ENCODE data around the gene OBSCN. TPM values are rescaled to one million over a fixed set of nuclear protein-coding genes. Genes with fewer than 3 reads are reported as not detected.

OBSCN gene
- total and polyA plus RNA-seq, 7 donors: 0.92 to 21.0 (median 13.1) TPM

DNA sequence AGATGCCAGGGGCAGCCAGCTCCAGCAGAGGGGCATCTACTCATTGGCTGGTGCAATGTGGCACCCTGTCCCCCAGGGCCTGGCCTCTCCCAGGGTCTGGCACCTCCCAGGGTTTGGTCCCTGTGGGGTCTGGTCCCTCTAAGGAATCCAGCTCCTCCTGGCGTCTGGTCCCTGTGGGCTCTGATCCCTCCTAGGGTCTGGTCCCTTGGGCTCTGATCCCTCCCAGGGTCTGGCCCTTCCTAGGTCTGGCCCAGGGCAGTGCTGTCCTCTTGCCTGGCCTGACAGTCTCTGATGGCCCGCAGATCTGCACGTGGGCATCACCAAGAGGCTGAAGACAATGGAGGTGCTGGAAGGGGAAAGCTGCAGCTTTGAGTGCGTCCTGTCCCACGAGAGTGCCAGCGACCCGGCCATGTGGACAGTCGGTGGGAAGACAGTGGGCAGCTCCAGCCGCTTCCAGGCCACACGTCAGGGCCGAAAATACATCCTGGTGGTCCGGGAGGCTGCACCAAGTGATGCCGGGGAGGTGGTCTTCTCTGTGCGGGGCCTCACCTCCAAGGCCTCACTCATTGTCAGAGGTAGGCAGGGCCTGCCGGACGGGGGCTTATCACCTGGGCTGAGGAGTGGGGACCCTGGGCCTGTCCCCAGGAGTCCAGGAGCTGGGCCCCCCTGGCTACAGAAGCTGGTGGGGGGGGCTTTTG, 73.9 kb downstream of the OBSCN start:
- 94 to 95% methylated on average over 16 of the region's 16 CpGs for WGBS, 2 donors
- H3K4me1 ChIP-seq: peaks cover 0 to under 1% (median 0%) of the 10 kb centered on the region in 4 donors
- no peak overlapping the region for H3K4me3 ChIP-seq
- H3K27me3 ChIP-seq: no peaks in the 10 kb centered on the region
- H3K36me3 ChIP-seq: peaks cover 0 to 8% (median 0%) of the 10 kb centered on the region in 4 donors
- intact Hi-C loops (cut with DNase I): no loop called here
- no peaks in the 10 kb centered on the region for H3K9me3 ChIP-seq
- no peak for DNase-seq
- H3K27ac ChIP-seq: no peak overlapping the region
- no peak for TF ChIP-seq CTCF (IDR thresholded peaks at IDR 0.05)
- no peak for TF ChIP-seq EP300 (IDR thresholded peaks at IDR 0.05)
- no peak for TF ChIP-seq POLR2AphosphoS5 (IDR thresholded peaks at IDR 0.05)
- TF ChIP-seq POLR2A (IDR thresholded peaks at IDR 0.05): no peak

- WGBS, 2 donors: 90 to 94% methylated on average over 17 of the region's 17 CpGs
- no peaks in the 10 kb centered on the region for H3K4me1 ChIP-seq
- peaks cover 0 to 8% (median 0%) of the 10 kb centered on the region in 4 donors for H3K36me3 ChIP-seq
- H3K27me3 ChIP-seq: no peaks in the 10 kb centered on the region
- H3K9me3 ChIP-seq: no peaks in the 10 kb centered on the region
- TF ChIP-seq POLR2AphosphoS5 (IDR thresholded peaks at IDR 0.05): no peak
- TF ChIP-seq POLR2A (IDR thresholded peaks at IDR 0.05): no peak
- TF ChIP-seq EP300 (IDR thresholded peaks at IDR 0.05): no peak
- no peak for TF ChIP-seq CTCF (IDR thresholded peaks at IDR 0.05)
- intact Hi-C loops (cut with DNase I): no loop called here
- DNase-seq: peak; percentile 54
- H3K27ac ChIP-seq: no peak overlapping the region
- H3K4me3 ChIP-seq: no peak overlapping the region
Measured at GRCh38 chr1:228282329-228283042, 74.6 kb downstream of the OBSCN start.

GRCh38 chr1:228283043-228283371, 75.2 kb downstream of the OBSCN start:
- peaks cover 0 to 8% (median 0%) of the 10 kb centered on the region in 4 donors for H3K36me3 ChIP-seq
- DNase-seq: peak; percentile 56

GRCh38 chr1:228283476-228284147, 75.8 kb downstream of the OBSCN start:
- no peaks in the 10 kb centered on the region for H3K4me1 ChIP-seq
- H3K27me3 ChIP-seq: no peaks in the 10 kb centered on the region
- no peaks in the 10 kb centered on the region for H3K9me3 ChIP-seq
- H3K36me3 ChIP-seq: peaks cover 0 to 8% (median 0%) of the 10 kb centered on the region in 4 donors
- DNase-seq: peak; percentile 60
- no peak overlapping the region for H3K27ac ChIP-seq
- no peak for TF ChIP-seq POLR2A (IDR thresholded peaks at IDR 0.05)
- TF ChIP-seq EP300 (IDR thresholded peaks at IDR 0.05): no peak
- no peak for TF ChIP-seq POLR2AphosphoS5 (IDR thresholded peaks at IDR 0.05)
- TF ChIP-seq CTCF (IDR thresholded peaks at IDR 0.05): no peak
- intact Hi-C loops (cut with DNase I): no loop called here
- 93 to 94% methylated on average over 20 of the region's 20 CpGs for WGBS, 2 donors
- H3K4me3 ChIP-seq: no peak overlapping the region

More at GRCh38 chr1:228283043-228283371, 75.2 kb downstream of the OBSCN start:
- no peaks in the 10 kb centered on the region for H3K4me1 ChIP-seq
- no peaks in the 10 kb centered on the region for H3K9me3 ChIP-seq
- no peak overlapping the region for H3K4me3 ChIP-seq
- H3K27ac ChIP-seq: no peak overlapping the region
- intact Hi-C loops (cut with DNase I): no loop called here
- TF ChIP-seq CTCF (IDR thresholded peaks at IDR 0.05) (no peak), POLR2A (IDR thresholded peaks at IDR 0.05) (no peak), EP300 (IDR thresholded peaks at IDR 0.05) (no peak), POLR2AphosphoS5 (IDR thresholded peaks at IDR 0.05) (no peak)
- 92 to 94% methylated on average over 22 of the region's 22 CpGs for WGBS, 2 donors
- no peaks in the 10 kb centered on the region for H3K27me3 ChIP-seq

All from sigmoid colon (tissue), 7 donors.